Stimulated activated CD8-positive, alpha-beta memory T cell treated with anti-CD3 and anti-CD28 coated beads, Interleukin-12 subunit alpha, Interleukin-12 subunit beta, amount 100 ng/mL, for 4 hours (primary cell): ENCODE data around the gene ZNF766.
"Not testable (repeated sequence)": the region's sequence is repeated elsewhere in the genome, so short reads cannot be mapped to it uniquely, and the experiment has no call there.

Source experiments
- DNase-seq: peaks from one replicate; pipeline ENCODE4 v3.0.0-alpha.2; 2020; ENCODE audit warnings: low read depth

The ZNF766 gene

GRCh38 chr19:52275988-52276387, 6.6 kb downstream of the ZNF766 start:
- DNase-seq: no peak

- DNase-seq: no peak
Measured at GRCh38 chr19:52277471-52277870, 8.1 kb downstream of the ZNF766 start.

DNA sequence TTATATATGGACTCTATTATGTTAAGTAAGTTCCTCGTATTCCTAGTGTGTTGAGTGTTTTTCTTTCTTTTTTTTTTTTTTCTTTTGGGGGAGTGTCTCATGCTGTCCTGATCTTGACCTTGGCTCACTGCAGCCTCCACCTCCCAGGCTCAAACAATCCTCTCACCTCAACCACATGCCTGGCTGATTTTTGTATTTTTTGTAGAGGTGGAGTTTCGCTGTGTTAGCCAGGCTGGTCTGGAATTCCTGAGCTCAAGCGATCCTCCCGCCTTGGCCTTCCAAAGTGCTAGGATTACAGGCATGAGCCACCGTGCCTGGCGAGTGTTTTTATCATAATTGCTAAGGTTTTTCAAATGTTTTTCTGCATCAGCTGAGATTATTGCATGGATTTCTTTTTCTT, 16.9 kb downstream of the ZNF766 start:
- no peak for DNase-seq

DNA sequence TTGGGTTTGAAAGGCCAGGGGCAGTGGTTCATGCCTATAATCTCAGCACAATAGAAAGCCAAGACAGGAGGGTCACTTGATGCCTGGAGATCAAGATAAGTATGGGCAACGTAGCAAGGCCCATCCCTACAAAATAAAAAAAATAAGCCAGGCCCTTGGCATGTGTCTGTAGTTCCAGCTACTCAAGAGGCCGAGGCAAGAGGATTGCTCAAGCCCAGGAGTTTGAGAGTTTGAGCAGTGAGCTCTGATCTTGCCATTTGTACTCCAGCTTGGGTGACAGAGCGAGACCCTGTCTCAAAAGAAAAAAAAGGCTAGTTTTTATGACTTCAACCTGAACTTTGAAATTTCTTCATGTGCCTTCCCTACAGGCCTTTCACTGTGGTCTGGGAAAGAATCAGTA, 22.4 kb downstream of the ZNF766 start:
- no peak for DNase-seq

DNA sequence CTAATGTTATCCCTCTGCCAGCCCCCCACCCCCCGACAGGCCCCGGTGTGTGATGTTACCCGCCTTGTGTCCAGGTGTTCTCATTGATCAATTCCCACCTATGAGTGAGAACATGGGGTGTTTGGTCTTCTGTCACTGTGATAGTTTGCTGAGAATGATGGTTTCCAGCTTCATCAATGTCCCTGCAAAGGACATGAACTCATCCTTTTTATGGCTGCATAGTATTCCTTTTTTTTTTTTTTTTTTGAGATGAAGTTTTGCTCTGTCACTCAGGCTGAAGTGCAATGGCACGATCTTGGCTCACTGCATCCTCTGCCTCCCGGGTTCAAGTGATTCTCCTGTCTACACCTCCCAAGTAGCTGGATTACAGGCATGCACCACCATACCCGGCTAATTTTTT, 23.6 kb downstream of the ZNF766 start:
- not testable (repeated sequence) for DNase-seq

- no peak for DNase-seq
Measured at GRCh38 chr19:52296400-52296772, 27.0 kb downstream of the ZNF766 start.

GRCh38 chr19:52296773-52297600, 27.6 kb downstream of the ZNF766 start, which contains the start of gene ZNF480:
ZNF480 (plus strand) TSS chr19:52297169; CDS start chr19:52300413, 3,244 bp downstream.
- peak; percentile 68 for DNase-seq

GRCh38 chr19:52297601-52298364, 28.4 kb downstream of the ZNF766 start:
- no peak for DNase-seq

- no peak for DNase-seq
Measured at GRCh38 chr19:52307275-52307674, 37.9 kb downstream of the ZNF766 start.

DNA sequence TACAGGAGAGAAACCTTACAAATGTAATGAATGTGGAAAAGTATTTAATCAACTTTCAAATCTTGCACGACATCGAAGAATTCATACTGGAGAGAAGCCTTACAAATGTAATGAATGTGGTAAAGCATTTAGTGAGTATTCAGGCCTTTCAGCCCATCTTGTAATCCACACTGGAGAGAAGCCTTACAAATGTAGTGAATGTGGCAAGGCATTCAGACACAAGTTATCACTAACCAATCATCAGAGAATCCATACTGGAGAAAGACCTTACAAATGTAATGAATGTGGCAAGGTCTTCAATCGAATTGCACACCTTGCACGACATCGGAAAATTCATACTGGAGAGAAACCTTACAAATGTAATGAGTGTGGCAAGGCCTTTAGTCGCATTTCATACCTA, 53.0 kb downstream of the ZNF766 start:
- no peak for DNase-seq

GRCh38 chr19:52331757-52332156, 62.4 kb downstream of the ZNF766 start:
- DNase-seq: no peak

- DNase-seq: no peak
Measured at GRCh38 chr19:52335768-52336116, 66.4 kb downstream of the ZNF766 start.

- peak; percentile 71 for DNase-seq
Measured at GRCh38 chr19:52336117-52336790, 66.9 kb downstream of the ZNF766 start, which contains the start of gene ZNF610. ZNF610 (plus strand) TSS chr19:52336243; CDS start chr19:52349173, 12,930 bp downstream.

DNA sequence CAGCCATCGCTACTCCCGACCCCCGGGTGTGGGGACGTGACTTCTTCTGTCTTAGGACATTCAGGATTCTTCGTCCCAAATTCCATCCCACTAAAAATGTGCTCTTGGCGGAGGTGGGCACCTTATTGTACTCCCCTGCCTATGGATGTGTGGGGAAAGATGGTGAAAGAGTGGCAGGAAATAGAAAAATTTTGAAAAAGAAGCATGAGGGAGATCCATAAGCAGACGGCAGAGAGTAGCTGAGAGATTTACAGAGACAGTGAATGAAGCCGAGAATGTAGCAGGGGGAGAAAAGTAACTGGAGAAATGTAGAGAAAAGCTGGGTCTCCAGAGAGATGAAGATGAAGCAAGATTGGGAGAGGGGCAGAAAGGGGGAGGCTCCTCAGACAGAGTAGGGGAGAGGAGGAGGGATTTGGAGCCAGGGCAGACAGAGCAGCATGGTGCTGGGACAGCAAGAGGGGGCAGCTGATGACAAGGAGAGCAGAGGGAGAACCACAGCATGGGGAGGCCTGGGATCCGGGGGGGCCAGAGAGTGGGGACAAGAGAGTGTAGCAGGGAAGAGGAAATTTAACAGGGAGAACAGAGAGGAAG, 67.5 kb downstream of the ZNF766 start:
- no peak for DNase-seq

DNA sequence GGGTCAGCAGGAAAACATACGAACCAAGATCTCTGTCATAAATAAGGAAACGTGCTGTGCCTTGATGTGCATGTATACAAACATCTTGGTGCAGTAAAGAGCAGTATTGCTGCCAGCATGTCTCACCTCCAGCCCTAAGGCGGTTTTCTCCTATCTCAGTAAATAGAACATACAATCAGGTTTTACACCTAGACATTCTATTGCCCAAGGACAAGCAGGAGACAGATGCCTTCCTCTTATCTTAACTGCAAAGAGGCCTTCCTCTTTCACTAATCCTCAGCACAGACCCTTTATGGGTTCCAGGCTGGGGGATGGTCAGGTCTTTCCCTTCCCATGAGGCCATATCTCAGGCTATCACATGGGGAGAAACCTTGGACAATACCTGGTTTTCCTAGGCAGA, 69.6 kb downstream of the ZNF766 start:
- not testable (repeated sequence) for DNase-seq

DNA sequence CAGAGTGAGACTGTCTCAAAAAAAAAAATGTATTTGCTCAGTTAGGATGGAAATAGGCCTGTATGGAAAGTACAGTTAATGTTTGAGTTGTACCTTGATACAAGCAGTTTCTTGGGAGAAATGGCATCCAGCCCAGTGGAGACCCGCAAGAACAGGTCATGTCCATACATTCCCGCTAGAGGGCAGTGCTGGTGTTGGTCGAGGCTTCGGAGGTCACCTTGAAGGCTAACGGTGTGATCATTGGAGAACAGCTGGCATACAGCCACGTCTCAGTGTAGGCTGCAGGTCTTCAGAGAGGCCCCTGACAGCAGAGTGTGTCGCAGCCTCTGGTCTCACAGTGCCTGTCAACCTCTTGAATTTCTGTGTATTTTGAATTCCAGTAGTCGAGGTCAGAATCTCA, 74.2 kb downstream of the ZNF766 start:
- peak; percentile 11 for DNase-seq

DNA sequence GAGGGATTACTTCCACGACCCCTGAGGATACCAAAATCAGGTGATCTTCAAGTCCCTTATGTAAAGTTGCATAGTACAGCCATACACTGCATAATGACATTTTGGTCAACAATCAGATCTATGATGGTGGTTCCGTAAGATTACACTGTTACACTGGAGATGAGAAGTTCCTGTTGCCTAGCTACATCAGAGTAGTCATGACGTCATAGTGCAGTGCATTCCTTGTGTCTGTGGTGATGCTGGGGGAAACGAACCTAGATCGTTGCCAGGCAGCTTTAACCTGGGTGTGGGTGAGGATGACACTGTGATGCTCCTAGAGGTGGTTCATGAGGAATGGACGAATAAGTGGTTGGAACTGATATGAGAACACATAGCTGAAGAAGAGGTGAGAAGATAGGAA, 75.8 kb downstream of the ZNF766 start:
- DNase-seq: no peak
